ACHN (cell line): ENCODE data around the gene BMPER.
"Not testable (repeated sequence)": the region's sequence is repeated elsewhere in the genome, so short reads cannot be mapped to it uniquely, and the experiment has no call there.

Experiments used
- DNase-seq: peaks from one replicate; pipeline ENCODE4 v3.0.0-alpha.2; 2015
- in situ Hi-C: cut with HindIII; loops from 2 replicates; pipeline ENCODE4 v1.10.0; 2017; ENCODE audit warnings: low sequenced_read_pairs, low pct_ligation_motif_present, low pct_unique_long_range_greater_than_20kb

Gene BMPER

GRCh38 chr7:34174688-34175616, 269.6 kb downstream of the BMPER start:
- DNase-seq, in situ Hi-C loops: not testable (repeated sequence)

GRCh38 chr7:34175837-34176236, 270.5 kb downstream of the BMPER start:
- in situ Hi-C loops: no loop called here
- no peak for DNase-seq

GRCh38 chr7:34177476-34177875, 272.1 kb downstream of the BMPER start:
- in situ Hi-C loops: no loop called here
- no peak for DNase-seq

- in situ Hi-C loops: no loop called here
- no peak for DNase-seq
Measured at GRCh38 chr7:34181271-34181958, 276.1 kb downstream of the BMPER start.

GRCh38 chr7:34184466-34184865, 279.1 kb downstream of the BMPER start:
- DNase-seq: no peak
- in situ Hi-C loops: no loop called here

- no peak for DNase-seq
Measured at GRCh38 chr7:34187798-34188307, 282.5 kb downstream of the BMPER start.

GRCh38 chr7:34189031-34189430, 283.7 kb downstream of the BMPER start:
- no peak for DNase-seq
- in situ Hi-C loops: no loop called here

More at GRCh38 chr7:34187798-34188307, 282.5 kb downstream of the BMPER start:
- in situ Hi-C loops: no loop called here

- in situ Hi-C loops: no loop called here
- DNase-seq: no peak
Measured at GRCh38 chr7:34190299-34190698, 285.0 kb downstream of the BMPER start.

GRCh38 chr7:34191162-34191561, 285.8 kb downstream of the BMPER start:
- DNase-seq: no peak
- in situ Hi-C loops: no loop called here

GRCh38 chr7:34191771-34192479, 286.6 kb downstream of the BMPER start:
- in situ Hi-C loops: no loop called here
- no peak for DNase-seq

GRCh38 chr7:34192906-34193305, 287.6 kb downstream of the BMPER start:
- DNase-seq: no peak

GRCh38 chr7:34198231-34198641, 292.9 kb downstream of the BMPER start:
- in situ Hi-C loops: no loop called here
- DNase-seq: no peak

More at GRCh38 chr7:34192906-34193305, 287.6 kb downstream of the BMPER start:
- in situ Hi-C loops: no loop called here
